ENCODE measurements around the gene SLC15A3. TPM values are rescaled to one million over a fixed set of nuclear protein-coding genes. Genes with fewer than 3 reads are reported as not detected.

The SLC15A3 gene
- total and polyA plus RNA-seq, 2 experiments from 2014 or later: 2.1 TPM; not detected in 1

DNA sequence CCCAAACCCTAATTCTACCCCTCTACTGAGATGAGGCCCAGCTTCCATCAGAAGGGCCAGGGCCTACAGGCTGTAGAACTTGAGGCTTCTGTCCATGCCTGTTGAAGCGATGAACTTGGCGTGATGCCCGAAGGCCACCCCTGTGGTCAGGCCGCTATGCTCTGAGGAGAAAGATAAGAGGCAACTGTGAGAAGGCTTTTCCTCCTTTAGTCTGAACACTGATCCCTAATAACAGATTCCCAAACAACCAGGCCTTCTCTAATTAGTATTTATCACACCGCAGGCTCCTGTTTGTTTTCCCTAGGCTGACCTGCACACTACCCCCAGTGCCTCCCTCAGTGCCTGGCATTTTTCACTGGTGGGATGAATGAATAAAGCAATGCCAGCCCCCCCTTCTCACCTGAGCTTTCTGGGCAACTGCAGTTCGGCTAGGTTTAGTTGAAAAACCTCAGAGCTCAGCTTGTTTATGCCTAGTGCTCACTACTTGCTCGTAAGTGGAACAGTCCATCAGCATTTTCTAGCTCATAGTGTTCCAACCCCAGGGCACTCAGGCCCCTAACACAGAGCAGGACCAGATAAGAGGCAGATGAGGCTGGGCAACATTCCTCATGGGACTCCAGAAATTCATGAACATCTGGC, 60.8 kb downstream of the SLC15A3 start:
- H3K36me3 ChIP-seq: peaks cover 27% of the 10 kb centered on the region
- H3K4me3 ChIP-seq: no peak overlapping the region
- no peaks in the 10 kb centered on the region for H3K27me3 ChIP-seq
- TF ChIP-seq, protein P1, sequence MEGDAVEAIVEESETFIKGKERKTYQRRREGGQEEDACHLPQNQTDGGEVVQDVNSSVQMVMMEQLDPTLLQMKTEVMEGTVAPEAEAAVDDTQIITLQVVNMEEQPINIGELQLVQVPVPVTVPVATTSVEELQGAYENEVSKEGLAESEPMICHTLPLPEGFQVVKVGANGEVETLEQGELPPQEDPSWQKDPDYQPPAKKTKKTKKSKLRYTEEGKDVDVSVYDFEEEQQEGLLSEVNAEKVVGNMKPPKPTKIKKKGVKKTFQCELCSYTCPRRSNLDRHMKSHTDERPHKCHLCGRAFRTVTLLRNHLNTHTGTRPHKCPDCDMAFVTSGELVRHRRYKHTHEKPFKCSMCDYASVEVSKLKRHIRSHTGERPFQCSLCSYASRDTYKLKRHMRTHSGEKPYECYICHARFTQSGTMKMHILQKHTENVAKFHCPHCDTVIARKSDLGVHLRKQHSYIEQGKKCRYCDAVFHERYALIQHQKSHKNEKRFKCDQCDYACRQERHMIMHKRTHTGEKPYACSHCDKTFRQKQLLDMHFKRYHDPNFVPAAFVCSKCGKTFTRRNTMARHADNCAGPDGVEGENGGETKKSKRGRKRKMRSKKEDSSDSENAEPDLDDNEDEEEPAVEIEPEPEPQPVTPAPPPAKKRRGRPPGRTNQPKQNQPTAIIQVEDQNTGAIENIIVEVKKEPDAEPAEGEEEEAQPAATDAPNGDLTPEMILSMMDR (IDR thresholded peaks at IDR 0.05; ENCODE audit: low read depth, low read length): no peak
- no peaks in the 10 kb centered on the region for H3K4me1 ChIP-seq (ENCODE audit: low read depth)
- peak; percentile 23 to 79 for DNase-seq (ENCODE audit: low read depth in 1 of 2, low spot score in 1 of 2)
- H3K27ac ChIP-seq: no peak overlapping the region
- H3K9me3 ChIP-seq (ENCODE audit: low read depth): no peaks in the 10 kb centered on the region

- no peak for DNase-seq (ENCODE audit: low read depth in 1 of 2, low spot score in 1 of 2)
- TF ChIP-seq, protein P1 (IDR thresholded peaks at IDR 0.05; ENCODE audit: low read depth, low read length): no peak
- H3K4me1 ChIP-seq (ENCODE audit: low read depth): no peaks in the 10 kb centered on the region
- no peak overlapping the region for H3K4me3 ChIP-seq
- no peak overlapping the region for H3K27ac ChIP-seq
- no peaks in the 10 kb centered on the region for H3K9me3 ChIP-seq (ENCODE audit: low read depth)
- H3K36me3 ChIP-seq: peaks cover 21% of the 10 kb centered on the region
- H3K27me3 ChIP-seq: no peaks in the 10 kb centered on the region
Observed at GRCh38 chr11:60890696-60891095, 61.3 kb downstream of the SLC15A3 start.

- no peak overlapping the region for H3K4me3 ChIP-seq
- H3K27me3 ChIP-seq: no peaks in the 10 kb centered on the region
- H3K36me3 ChIP-seq: peaks cover 14% of the 10 kb centered on the region
- H3K27ac ChIP-seq: no peak overlapping the region
- H3K4me1 ChIP-seq (ENCODE audit: low read depth): no peaks in the 10 kb centered on the region
- no peaks in the 10 kb centered on the region for H3K9me3 ChIP-seq (ENCODE audit: low read depth)
- TF ChIP-seq, protein P1 (IDR thresholded peaks at IDR 0.05; ENCODE audit: low read depth, low read length): no peak
- no peak for DNase-seq (ENCODE audit: low read depth in 1 of 2, low spot score in 1 of 2)
Observed at GRCh38 chr11:60889869-60890311, 62.1 kb downstream of the SLC15A3 start.

- H3K36me3 ChIP-seq: no peaks in the 10 kb centered on the region
- peak; percentile 55 to 75 for DNase-seq (ENCODE audit: low read depth in 1 of 2, low spot score in 1 of 2)
- H3K27me3 ChIP-seq: no peaks in the 10 kb centered on the region
- no peaks in the 10 kb centered on the region for H3K9me3 ChIP-seq (ENCODE audit: low read depth)
- H3K4me1 ChIP-seq (ENCODE audit: low read depth): no peaks in the 10 kb centered on the region
- no peak overlapping the region for H3K27ac ChIP-seq
- TF ChIP-seq, protein P1 (IDR thresholded peaks at IDR 0.05; ENCODE audit: low read depth, low read length): peak; percentile 80
- H3K4me3 ChIP-seq: no peak overlapping the region
Observed at GRCh38 chr11:60887556-60887955, 64.4 kb downstream of the SLC15A3 start.

Other genes starting within 250 kb of the SLC15A3 start
- gene MS4A18, start 227.5 kb downstream of the SLC15A3 start, total RNA-seq: not detected in 2 replicates
- not detected in 2 replicates for gene MS4A18, start 227.5 kb downstream of the SLC15A3 start, polyA plus RNA-seq
- gene MS4A15, start 195.3 kb downstream of the SLC15A3 start, total RNA-seq: not detected in 2 replicates
- gene MS4A15, start 195.3 kb downstream of the SLC15A3 start, polyA plus RNA-seq: not detected in 2 replicates
- not detected in 2 replicates for gene MS4A10, start 166.8 kb downstream of the SLC15A3 start, total RNA-seq
- gene MS4A10, start 166.8 kb downstream of the SLC15A3 start, polyA plus RNA-seq: not detected in 2 replicates
- gene CCDC86, start 110.1 kb downstream of the SLC15A3 start, total RNA-seq: 16.5 and 18.1 TPM in 2 replicates
- 30.9 and 37.4 TPM in 2 replicates for gene CCDC86, start 110.1 kb downstream of the SLC15A3 start, polyA plus RNA-seq
- 0.04 and 0.09 TPM in 2 replicates for gene PTGDR2, start 96.2 kb downstream of the SLC15A3 start, total RNA-seq
- 0.07 TPM in 2 replicates for gene PTGDR2, start 96.2 kb downstream of the SLC15A3 start, polyA plus RNA-seq
- gene ZP1, start 84.6 kb downstream of the SLC15A3 start, total RNA-seq: not detected in 2 replicates
- 1.9 TPM in 1 of 2 replicates, not detected in the other for gene ZP1, start 84.6 kb downstream of the SLC15A3 start, polyA plus RNA-seq
- gene PRPF19, start 45.6 kb downstream of the SLC15A3 start, total RNA-seq: 58.8 and 75.2 TPM in 2 replicates
- 14.9 and 17.0 TPM in 2 replicates for gene PRPF19, start 45.6 kb downstream of the SLC15A3 start, polyA plus RNA-seq
- gene TMEM109, start 38.0 kb downstream of the SLC15A3 start, total RNA-seq: 56.7 and 66.3 TPM in 2 replicates
- 77.7 and 109 TPM in 2 replicates for gene TMEM109, start 38.0 kb downstream of the SLC15A3 start, polyA plus RNA-seq
- 154 and 188 TPM in 2 replicates for gene TMEM132A, start 27.7 kb downstream of the SLC15A3 start, total RNA-seq
- gene TMEM132A, start 27.7 kb downstream of the SLC15A3 start, polyA plus RNA-seq: 143 and 176 TPM in 2 replicates
- 0.35 and 4.2 TPM in 2 replicates for gene CD6, start 19.5 kb upstream of the SLC15A3 start, total RNA-seq
- gene CD6, start 19.5 kb upstream of the SLC15A3 start, polyA plus RNA-seq: not detected in 2 replicates
- gene CD5, start 150.3 kb upstream of the SLC15A3 start, total RNA-seq: not detected in 2 replicates
- not detected in 2 replicates for gene CD5, start 150.3 kb upstream of the SLC15A3 start, polyA plus RNA-seq
- gene VPS37C, start 209.2 kb upstream of the SLC15A3 start, total RNA-seq: 22.0 and 24.6 TPM in 2 replicates
- gene VPS37C, start 209.2 kb upstream of the SLC15A3 start, polyA plus RNA-seq: 19.2 and 20.8 TPM in 2 replicates